ENCODE results near the gene ADCY9.

DNA sequence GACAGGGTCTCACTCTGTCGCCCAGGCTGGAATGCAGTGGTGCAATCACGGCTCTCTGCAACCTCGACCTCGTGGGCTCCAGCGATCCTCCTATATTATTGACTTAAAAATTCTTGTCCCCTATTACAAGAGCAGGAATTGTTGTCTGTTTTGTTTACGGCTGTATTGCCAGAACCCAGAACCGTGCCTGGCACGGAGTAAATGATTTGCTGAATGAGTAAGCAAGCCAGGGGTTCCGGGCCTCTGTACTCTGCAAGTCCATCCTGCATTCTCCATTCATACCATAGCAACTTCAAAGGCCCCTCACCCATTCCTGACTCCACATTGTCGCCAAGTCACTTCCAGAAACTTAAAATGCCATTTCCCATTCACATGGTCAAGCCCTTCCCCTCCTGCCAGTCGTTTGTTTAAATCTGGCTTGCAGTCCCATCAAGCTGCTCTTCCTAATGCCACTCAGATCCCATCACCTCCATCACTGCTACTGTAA is 6.9 kb downstream of the ADCY9 start:
- TF ChIP-seq POLR2AphosphoS5 (IDR thresholded peaks at IDR 0.05; ENCODE audit: low read depth) (no peak), SPI1 (IDR thresholded peaks at IDR 0.05; ENCODE audit: borderline replicate concordance, low read depth) (no peak)
- TF ChIP-seq, protein P1, sequence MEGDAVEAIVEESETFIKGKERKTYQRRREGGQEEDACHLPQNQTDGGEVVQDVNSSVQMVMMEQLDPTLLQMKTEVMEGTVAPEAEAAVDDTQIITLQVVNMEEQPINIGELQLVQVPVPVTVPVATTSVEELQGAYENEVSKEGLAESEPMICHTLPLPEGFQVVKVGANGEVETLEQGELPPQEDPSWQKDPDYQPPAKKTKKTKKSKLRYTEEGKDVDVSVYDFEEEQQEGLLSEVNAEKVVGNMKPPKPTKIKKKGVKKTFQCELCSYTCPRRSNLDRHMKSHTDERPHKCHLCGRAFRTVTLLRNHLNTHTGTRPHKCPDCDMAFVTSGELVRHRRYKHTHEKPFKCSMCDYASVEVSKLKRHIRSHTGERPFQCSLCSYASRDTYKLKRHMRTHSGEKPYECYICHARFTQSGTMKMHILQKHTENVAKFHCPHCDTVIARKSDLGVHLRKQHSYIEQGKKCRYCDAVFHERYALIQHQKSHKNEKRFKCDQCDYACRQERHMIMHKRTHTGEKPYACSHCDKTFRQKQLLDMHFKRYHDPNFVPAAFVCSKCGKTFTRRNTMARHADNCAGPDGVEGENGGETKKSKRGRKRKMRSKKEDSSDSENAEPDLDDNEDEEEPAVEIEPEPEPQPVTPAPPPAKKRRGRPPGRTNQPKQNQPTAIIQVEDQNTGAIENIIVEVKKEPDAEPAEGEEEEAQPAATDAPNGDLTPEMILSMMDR (IDR thresholded peaks at IDR 0.05; ENCODE audit: insufficient read depth, low read length) = no peak
